Measurements from ENCODE around the gene GRAP2.

Gene GRAP2

DNA sequence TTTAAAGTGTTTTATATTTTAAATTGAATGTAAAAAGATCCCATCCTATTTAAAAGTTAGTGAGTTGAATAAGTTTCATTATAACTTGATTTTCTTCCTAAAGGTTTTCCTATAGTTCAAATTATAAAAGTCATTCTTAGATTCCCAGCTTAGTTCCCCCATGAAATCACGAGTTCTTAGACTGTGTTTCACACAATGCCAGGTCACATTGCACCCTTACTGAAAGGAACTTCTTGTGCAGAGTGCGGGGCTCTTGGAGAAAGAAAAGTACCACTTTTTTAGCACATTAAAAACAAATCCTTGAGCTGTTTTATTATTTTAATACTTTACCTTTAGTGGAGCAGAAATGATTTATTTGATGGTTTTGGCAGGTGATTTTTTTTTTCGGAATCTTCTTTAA is 15.6 kb downstream of the GRAP2 start:
- TF ChIP-seq, protein P1, sequence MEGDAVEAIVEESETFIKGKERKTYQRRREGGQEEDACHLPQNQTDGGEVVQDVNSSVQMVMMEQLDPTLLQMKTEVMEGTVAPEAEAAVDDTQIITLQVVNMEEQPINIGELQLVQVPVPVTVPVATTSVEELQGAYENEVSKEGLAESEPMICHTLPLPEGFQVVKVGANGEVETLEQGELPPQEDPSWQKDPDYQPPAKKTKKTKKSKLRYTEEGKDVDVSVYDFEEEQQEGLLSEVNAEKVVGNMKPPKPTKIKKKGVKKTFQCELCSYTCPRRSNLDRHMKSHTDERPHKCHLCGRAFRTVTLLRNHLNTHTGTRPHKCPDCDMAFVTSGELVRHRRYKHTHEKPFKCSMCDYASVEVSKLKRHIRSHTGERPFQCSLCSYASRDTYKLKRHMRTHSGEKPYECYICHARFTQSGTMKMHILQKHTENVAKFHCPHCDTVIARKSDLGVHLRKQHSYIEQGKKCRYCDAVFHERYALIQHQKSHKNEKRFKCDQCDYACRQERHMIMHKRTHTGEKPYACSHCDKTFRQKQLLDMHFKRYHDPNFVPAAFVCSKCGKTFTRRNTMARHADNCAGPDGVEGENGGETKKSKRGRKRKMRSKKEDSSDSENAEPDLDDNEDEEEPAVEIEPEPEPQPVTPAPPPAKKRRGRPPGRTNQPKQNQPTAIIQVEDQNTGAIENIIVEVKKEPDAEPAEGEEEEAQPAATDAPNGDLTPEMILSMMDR (conservative IDR thresholded peaks at IDR 0.05; ENCODE audit: low read depth, low read length), result no peak
- H3K4me3 ChIP-seq (ENCODE audit: low read depth, low read length), result no peak overlapping the region
- DNase-seq (ENCODE audit: low read depth), result no peak

DNA sequence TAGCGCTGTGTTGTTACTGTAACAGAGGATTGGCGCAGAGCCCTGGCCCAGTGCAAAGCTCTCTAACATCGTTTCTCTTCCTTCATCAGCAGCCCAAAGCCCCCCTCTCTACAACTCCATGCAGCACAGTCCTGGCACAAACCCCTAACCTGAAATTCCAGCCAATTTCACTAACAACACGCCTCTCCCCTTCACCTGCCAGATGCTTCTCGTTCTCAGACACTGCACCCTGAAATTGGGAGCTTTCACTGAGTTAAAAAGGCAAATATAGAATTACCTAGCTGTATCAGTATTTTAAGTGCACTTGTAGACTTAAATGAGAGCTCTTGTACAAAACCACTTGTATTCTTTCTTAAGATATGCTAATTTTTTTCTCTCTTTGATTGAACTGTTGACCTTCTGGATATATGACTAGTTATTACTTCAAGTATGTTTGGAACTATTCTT is 16.3 kb downstream of the GRAP2 start:
- no peak for DNase-seq (ENCODE audit: low read depth)
- H3K4me3 ChIP-seq (ENCODE audit: low read depth, low read length), result no peak overlapping the region
- TF ChIP-seq, protein P1 (conservative IDR thresholded peaks at IDR 0.05; ENCODE audit: low read depth, low read length), result no peak

DNA sequence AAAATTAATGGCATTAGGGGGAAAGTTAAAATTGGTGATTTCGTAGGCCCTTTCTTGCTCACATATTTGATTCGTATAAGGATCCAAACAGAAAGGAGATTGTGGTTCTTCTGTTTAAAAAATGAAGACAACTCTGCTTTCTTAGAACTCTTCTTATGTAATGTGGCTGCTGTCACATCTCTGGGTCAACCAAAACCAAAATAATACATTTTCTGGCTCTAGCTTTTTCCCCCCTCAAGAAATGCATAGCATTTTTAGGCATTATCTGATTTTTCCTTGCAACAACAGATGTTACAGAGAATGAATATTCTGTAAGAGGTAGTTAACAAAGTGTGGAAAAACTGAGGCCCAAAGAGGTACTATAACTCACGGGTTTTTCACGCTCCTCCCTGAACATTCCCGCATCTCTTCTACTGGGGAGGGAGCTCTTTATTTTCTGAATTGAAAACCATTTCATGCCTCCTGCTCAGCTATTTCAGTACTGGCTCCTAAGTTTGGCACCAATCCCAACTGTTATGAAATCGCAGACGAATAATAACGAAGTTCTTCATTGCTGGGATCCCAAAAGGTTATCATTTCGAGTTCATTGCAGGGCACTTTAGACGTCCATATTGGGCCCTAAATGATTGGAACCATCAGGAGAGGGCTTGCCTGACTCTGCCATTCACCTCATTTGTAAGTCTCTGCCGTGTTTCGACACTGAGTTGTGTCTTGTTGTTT is 17.1 kb downstream of the GRAP2 start:
- DNase-seq (ENCODE audit: low read depth), result peak; percentile 66
- TF ChIP-seq, protein P1 (conservative IDR thresholded peaks at IDR 0.05; ENCODE audit: low read depth, low read length), result no peak
- H3K4me3 ChIP-seq (ENCODE audit: low read depth, low read length), result no peak overlapping the region

DNA sequence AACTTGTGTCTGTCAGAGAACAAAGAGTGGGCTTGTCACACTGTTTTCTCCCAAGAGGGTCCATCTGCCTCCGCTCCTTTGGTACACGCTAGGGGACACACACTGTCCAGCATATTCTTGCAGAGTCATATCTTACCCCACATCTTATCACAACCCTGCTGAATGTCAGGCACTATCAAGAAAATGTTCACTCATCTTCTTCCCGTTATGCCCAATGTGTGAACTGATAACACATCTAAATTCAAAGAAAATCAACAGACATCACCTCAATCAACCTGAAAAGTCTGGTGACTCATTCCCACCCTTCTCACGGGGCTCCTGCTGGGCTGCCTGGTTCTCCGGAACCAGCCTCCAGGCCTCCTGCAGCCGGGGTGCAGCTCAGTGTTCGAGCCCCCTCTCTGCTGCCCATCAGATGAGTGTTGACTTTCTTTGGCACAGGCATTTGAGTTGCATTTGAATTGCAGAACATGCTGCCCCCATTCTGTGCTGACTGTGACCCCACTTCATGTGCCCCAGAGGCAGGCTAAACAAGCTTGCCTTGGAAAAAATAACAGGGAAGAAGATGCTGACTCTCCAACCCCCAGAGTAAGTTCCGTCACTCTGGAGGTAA is 19.4 kb downstream of the GRAP2 start:
- no peak for DNase-seq (ENCODE audit: low read depth)
- no peak overlapping the region for H3K4me3 ChIP-seq (ENCODE audit: low read depth, low read length)
- TF ChIP-seq, protein P1 (conservative IDR thresholded peaks at IDR 0.05; ENCODE audit: low read depth, low read length), result no peak

DNA sequence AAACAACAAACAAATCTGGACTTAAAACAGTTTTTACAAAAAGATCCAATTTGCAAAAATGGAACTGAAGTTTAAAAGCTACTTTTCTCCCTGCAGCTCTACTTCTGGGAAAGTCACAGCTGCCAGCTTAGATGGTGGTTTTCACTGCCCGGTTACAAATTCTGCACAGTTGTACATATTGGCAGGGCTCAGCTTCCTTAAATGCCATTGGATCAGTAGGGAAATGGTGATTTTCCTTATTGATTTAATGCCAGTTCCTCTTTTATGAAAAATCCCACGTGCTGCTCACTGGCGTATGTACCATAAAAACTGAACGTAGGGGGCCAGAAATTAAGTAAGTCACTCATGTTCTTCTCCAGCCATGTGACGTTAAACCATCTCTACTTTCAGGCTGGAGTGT is 22.8 kb downstream of the GRAP2 start:
- TF ChIP-seq, protein P1 (conservative IDR thresholded peaks at IDR 0.05; ENCODE audit: low read depth, low read length), result no peak
- no peak overlapping the region for H3K4me3 ChIP-seq (ENCODE audit: low read depth, low read length)

DNA sequence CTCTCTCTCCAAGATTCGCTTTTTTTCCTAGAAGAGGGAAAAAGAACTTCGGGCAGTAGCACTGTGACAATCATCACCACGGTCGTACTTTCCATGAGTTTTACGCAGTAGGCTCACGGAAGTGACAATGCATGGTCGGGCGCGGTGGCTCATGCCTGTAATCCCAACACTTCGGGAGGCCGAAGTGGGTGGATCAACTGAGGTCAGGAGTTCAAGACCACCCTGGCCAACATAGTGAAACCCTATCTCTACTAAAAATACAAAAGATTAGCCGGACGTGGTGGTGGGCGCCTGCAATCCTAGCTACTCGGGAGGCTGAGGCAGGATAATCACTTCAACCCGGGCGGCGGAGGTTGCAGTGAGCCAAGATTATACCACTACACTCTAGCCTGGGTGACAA is 23.4 kb downstream of the GRAP2 start:
- H3K4me3 ChIP-seq (ENCODE audit: low read depth, low read length), result no peak overlapping the region
- DNase-seq (ENCODE audit: low read depth), result no peak
- TF ChIP-seq, protein P1 (conservative IDR thresholded peaks at IDR 0.05; ENCODE audit: low read depth, low read length), result no peak

More for the DNA sequence above, 22.8 kb downstream of the GRAP2 start:
- no peak for DNase-seq (ENCODE audit: low read depth)

DNA sequence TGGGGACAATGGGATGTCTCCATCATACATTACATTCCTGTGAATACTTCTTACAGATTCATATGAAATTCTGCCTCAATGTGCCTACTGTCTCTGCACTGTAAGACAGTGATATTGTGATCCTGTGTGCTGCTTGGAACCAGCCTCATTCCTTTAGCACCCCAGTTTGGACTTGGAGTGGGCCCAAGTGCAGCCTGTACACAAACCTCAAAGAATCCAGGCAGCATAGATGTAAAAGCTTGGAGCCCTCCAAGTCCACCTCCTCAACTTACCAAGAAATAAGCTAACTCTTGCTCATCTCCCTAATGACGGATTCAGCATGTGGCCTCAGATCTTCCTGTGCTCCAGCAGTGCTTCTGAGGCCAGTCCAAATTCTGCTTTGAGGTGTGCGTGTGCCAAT is 24.4 kb downstream of the GRAP2 start:
- TF ChIP-seq, protein P1 (conservative IDR thresholded peaks at IDR 0.05; ENCODE audit: low read depth, low read length), result no peak
- DNase-seq (ENCODE audit: low read depth), result no peak
- H3K4me3 ChIP-seq (ENCODE audit: low read depth, low read length), result no peak overlapping the region

Measured in choroid plexus epithelial cell (primary cell).